Right renal pelvis (tissue), 4 donors: Measurements from ENCODE around the gene GASK1A. TPM values are rescaled to one million over a fixed set of nuclear protein-coding genes. Genes with fewer than 3 reads are reported as not detected.

Experiments
- DNase-seq, 4 donors: peaks; one replicate each; pipeline ENCODE4 v3.0.0-alpha.2; 2013; ENCODE audit warnings: low read depth in 4 of 4, low spot score in 3 of 4, missing footprints in 1 of 4
- polyA plus RNA-seq, 4 donors: library from polyadenylated mRNA; unstranded; fragments of 120-200 nt; gene quantifications; one replicate each; pipeline ENCODE4 v1.2.1, GENCODE V29; 2013; ENCODE audit not compliant: insufficient read length in 4 of 4

The GASK1A gene
- polyA plus RNA-seq, 4 donors = 3.4 to 4.7 (median 4.2) TPM

- DNase-seq = no peak
Measured at GRCh38 chr3:43080726-43081568, 101.8 kb downstream of the GASK1A start.

- DNase-seq = no peak
Measured at GRCh38 chr3:43081796-43082195, 102.7 kb downstream of the GASK1A start.

- DNase-seq = no peak
Measured at GRCh38 chr3:43082457-43082856, 103.3 kb downstream of the GASK1A start.

- no peak for DNase-seq
Measured at GRCh38 chr3:43086460-43087165, 107.5 kb downstream of the GASK1A start.

GRCh38 chr3:43087249-43087776, 108.2 kb downstream of the GASK1A start:
- no peak for DNase-seq

GRCh38 chr3:43089081-43089480, 110.0 kb downstream of the GASK1A start:
- DNase-seq = no peak

- DNase-seq = no peak
Measured at GRCh38 chr3:43090238-43090637, 111.1 kb downstream of the GASK1A start.

- no peak for DNase-seq
Measured at GRCh38 chr3:43091481-43091880, 112.4 kb downstream of the GASK1A start.

GRCh38 chr3:43093006-43093405, 113.9 kb downstream of the GASK1A start:
- DNase-seq = no peak

- no peak for DNase-seq
Measured at GRCh38 chr3:43093974-43094373, 114.9 kb downstream of the GASK1A start.

- DNase-seq = no peak
Measured at GRCh38 chr3:43094381-43094780, 115.3 kb downstream of the GASK1A start.

- no peak for DNase-seq
Measured at GRCh38 chr3:43094851-43095250, 115.7 kb downstream of the GASK1A start.

- no peak for DNase-seq
Measured at GRCh38 chr3:43095370-43095769, 116.3 kb downstream of the GASK1A start.

GRCh38 chr3:43096761-43097160, 117.7 kb downstream of the GASK1A start:
- no peak for DNase-seq

- DNase-seq = no peak
Measured at GRCh38 chr3:43097400-43098080, 118.4 kb downstream of the GASK1A start.

GRCh38 chr3:43098761-43099160, 119.7 kb downstream of the GASK1A start:
- DNase-seq = no peak

- DNase-seq = no peak
Measured at GRCh38 chr3:43102773-43103480, 123.8 kb downstream of the GASK1A start.

- DNase-seq = no peak
Measured at GRCh38 chr3:43104039-43104438, 124.9 kb downstream of the GASK1A start.

- no peak for DNase-seq
Measured at GRCh38 chr3:43104660-43105595, 125.8 kb downstream of the GASK1A start.
